Prostate gland (tissue), 2 donors: ENCODE data around the gene MPV17L2. TPM values are rescaled to one million over a fixed set of nuclear protein-coding genes. Genes with fewer than 3 reads are reported as not detected.

Source experiments
- DNase-seq: peaks from one replicate; pipeline ENCODE4 v3.0.0-alpha.2; 2019; ENCODE audit warnings: low spot score
- H3K27ac ChIP-seq, 2 donors: fragments of 200-600 bp; sonication (generic); 2 replicates each; pipeline ENCODE4 v1.5.1; 2017 to 2019
- H3K27me3 ChIP-seq: fragments of 200-600 bp; sonication (generic); replicated peaks from 2 replicates; pipeline ENCODE4 v1.5.1; 2019; ENCODE audit not compliant: insufficient read depth
- H3K36me3 ChIP-seq, 2 donors: fragments of 200-600 bp; sonication (generic); 1 replicate in 1 of 2; 2 replicates in 1 of 2; pipeline versions ENCODE4 v1.5.1 to v1.8.1; 2017 to 2019
- H3K4me1 ChIP-seq: fragments of 200-600 bp; sonication (generic); replicated peaks from 2 replicates; pipeline ENCODE4 v1.5.1; 2019
- H3K4me3 ChIP-seq, 2 donors: fragments of 200-600 bp; sonication (generic); 2 replicates each; pipeline ENCODE4 v1.5.1; 2017 to 2019
- H3K9me3 ChIP-seq: fragments of 200-600 bp; sonication (generic); 2 replicates; pipeline ENCODE4 v1.5.1; 2017
- POLR2A ChIP-seq: fragments of 450-650 bp; IDR thresholded peaks from one replicate; pipeline ENCODE4 v1.6.1; 2016; ENCODE audit warnings: antibody characterized with exemption, mild to moderate bottlenecking
- POLR2AphosphoS5 ChIP-seq: sonication (generic); formaldehyde crosslinking; IDR thresholded peaks from one replicate; pipeline ENCODE4 v1.6.1; 2017; ENCODE audit warnings: antibody characterized with exemption
- WGBS: methylation state at CpG from one replicate; pipeline ENCODE4 v1.1.5; 2018; 5-methylcytosine and 5-hydroxymethylcytosine counted together
- intact Hi-C: fragments of 100-400 bp; cut with DNase I; formaldehyde crosslinking; loops from one replicate; pipeline ENCODE4 v1.14.2; 2022
- total RNA-seq, 2 donors: library from RNA; depleted of rRNA; stranded (reverse); fragments of >200 nt; gene quantifications; one replicate each; pipeline ENCODE4 v1.1.0, GENCODE V29; 2016
- TF ChIP-seq, protein P1 (sequence below), 4 experiments: fragments of 200-600 bp in 2 of 4; fragments of 450-650 bp in 2 of 4; sonication (generic) in 2 of 4; IDR thresholded peaks; 1 replicate in 3 of 4; 2 replicates in 1 of 4; pipeline ENCODE4 v1.5.1; 2016 to 2019; ENCODE audit warnings: antibody characterized with exemption in 4 of 4, mild to moderate bottlenecking in 2 of 4, moderate library complexity in 2 of 4

MPV17L2 gene
- total RNA-seq, 2 donors from 2014 or later, result 8.5 to 21.1 TPM

DNA sequence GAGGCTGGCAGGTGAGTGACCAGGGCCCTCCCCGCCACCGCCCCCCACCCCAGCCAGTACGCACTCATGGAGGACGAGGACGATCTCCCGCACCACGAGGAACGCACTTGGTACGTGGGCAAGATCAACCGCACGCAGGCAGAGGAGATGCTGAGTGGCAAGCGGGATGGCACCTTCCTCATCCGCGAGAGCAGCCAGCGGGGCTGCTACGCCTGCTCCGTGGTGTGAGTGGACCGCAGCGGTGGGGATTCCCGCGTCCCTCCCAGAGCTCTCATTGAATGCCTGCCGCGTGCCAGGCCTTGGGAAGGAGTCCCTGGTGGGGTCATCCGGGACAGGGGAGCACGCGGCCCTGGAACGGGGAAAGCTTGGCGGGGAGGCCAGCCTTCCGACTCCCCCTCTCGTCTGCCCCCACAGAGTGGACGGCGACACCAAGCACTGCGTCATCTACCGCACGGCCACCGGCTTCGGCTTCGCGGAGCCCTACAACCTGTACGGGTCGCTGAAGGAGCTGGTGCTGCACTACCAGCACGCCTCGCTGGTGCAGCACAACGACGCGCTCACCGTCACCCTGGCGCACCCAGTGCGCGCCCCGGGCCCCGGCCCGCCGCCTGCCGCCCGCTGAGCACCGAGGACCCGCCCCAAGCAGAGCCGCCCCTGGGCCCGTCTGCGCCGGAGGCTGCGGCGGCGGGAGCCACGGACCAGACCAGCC, 24.2 kb upstream of the MPV17L2 start:
- no peaks in the 10 kb centered on the region for H3K27me3 ChIP-seq
- intact Hi-C loops, result no loop called here
- WGBS, result 95% methylated on average over 66 of the region's 66 CpGs
- H3K27ac ChIP-seq, result no peak overlapping the region
- H3K36me3 ChIP-seq, result peaks cover 0 to 7% of the 10 kb centered on the region in 2 donors
- DNase-seq, result no peak
- H3K9me3 ChIP-seq, result no peaks in the 10 kb centered on the region
- H3K4me3 ChIP-seq, result no peak overlapping the region
- TF ChIP-seq POLR2A, result no peak
- TF ChIP-seq, protein P1, sequence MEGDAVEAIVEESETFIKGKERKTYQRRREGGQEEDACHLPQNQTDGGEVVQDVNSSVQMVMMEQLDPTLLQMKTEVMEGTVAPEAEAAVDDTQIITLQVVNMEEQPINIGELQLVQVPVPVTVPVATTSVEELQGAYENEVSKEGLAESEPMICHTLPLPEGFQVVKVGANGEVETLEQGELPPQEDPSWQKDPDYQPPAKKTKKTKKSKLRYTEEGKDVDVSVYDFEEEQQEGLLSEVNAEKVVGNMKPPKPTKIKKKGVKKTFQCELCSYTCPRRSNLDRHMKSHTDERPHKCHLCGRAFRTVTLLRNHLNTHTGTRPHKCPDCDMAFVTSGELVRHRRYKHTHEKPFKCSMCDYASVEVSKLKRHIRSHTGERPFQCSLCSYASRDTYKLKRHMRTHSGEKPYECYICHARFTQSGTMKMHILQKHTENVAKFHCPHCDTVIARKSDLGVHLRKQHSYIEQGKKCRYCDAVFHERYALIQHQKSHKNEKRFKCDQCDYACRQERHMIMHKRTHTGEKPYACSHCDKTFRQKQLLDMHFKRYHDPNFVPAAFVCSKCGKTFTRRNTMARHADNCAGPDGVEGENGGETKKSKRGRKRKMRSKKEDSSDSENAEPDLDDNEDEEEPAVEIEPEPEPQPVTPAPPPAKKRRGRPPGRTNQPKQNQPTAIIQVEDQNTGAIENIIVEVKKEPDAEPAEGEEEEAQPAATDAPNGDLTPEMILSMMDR (IDR thresholded peaks at IDR 0.05), result no peak
- TF ChIP-seq POLR2AphosphoS5, result no peak
- H3K4me1 ChIP-seq, result no peaks in the 10 kb centered on the region

DNA sequence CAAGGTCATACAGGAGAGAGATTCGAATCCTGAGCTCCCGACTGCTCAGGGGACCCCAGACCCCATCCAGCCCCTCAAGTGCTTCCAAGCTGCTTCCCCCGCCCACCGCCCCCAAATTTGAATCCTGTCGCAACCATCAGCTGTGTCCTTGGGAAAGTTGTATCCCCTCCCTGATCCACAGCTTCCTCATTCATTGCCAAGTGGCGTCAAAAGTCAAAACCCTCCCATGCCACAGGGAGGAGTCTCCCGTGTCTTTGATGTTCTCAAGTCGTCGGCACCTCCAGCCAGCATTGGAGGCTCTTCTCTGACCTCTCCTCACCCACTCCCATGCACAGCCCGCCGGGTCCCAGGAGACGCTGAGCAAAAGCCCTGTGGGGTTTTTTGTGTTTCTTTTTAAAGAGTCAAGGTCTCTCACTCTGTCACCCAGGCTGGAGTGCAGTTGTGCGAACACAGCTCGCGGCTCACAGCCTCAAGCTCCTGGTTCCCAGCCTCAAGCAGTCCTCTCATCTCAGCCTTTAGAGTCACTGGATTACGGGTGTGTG, 22.2 kb upstream of the MPV17L2 start:
- no peaks in the 10 kb centered on the region for H3K27me3 ChIP-seq
- intact Hi-C loops, result no loop called here
- no peak overlapping the region for H3K4me3 ChIP-seq
- H3K4me1 ChIP-seq, result no peaks in the 10 kb centered on the region
- no peaks in the 10 kb centered on the region for H3K9me3 ChIP-seq
- DNase-seq, result no peak
- no peak overlapping the region for H3K27ac ChIP-seq
- H3K36me3 ChIP-seq, result peaks cover 0 to 5% of the 10 kb centered on the region in 2 donors
- WGBS, result 64% methylated on average over 16 of the region's 16 CpGs
- TF ChIP-seq, protein P1 (IDR thresholded peaks at IDR 0.05), result no peak
- TF ChIP-seq POLR2AphosphoS5 (no peak), POLR2A (no peak)

DNA sequence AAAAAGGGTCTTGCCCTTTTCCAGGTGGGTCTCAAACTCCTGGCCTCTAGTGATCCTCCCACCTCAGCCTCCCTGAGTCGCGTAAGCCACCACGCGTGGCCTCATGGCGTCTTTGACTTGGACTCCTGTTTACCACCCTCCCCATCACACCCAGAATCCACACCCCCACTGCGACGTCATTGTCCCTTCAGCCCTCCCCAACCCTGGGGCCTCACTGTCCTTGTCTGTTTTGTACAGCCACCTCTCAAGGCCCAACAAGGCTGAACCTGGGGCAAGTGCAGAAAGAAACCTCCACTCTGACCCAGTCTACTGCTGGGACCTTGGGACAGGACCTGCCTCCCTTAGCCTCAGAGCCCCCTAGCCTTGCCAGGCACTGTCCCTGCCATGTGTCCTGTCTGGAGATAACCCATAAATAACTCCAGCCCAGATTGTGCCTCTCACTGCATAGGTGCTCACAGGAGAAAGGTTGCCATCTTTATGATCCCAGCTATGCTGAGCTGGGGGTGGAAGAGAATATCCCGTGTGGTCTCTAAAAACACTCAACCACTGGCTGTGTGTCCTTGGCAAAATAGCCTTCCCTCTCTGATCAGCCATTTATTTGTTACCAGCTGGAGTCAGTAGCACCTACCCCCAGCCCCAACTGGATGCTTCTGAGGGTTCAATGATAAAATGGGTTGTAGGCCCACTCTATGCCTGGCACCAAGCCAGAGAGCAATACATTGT, 21.3 kb upstream of the MPV17L2 start:
- Histone ChIP-seq H3K4me1 (no peaks in the 10 kb centered on the region), H3K27ac (no peak overlapping the region), H3K9me3 (no peaks in the 10 kb centered on the region), H3K36me3 (no peaks in the 10 kb centered on the region), H3K27me3 (no peaks in the 10 kb centered on the region), H3K4me3 (no peak overlapping the region)
- no peak for DNase-seq
- TF ChIP-seq POLR2AphosphoS5, result no peak
- intact Hi-C loops, result no loop called here
- 88% methylated on average over 8 of the region's 8 CpGs for WGBS

DNA sequence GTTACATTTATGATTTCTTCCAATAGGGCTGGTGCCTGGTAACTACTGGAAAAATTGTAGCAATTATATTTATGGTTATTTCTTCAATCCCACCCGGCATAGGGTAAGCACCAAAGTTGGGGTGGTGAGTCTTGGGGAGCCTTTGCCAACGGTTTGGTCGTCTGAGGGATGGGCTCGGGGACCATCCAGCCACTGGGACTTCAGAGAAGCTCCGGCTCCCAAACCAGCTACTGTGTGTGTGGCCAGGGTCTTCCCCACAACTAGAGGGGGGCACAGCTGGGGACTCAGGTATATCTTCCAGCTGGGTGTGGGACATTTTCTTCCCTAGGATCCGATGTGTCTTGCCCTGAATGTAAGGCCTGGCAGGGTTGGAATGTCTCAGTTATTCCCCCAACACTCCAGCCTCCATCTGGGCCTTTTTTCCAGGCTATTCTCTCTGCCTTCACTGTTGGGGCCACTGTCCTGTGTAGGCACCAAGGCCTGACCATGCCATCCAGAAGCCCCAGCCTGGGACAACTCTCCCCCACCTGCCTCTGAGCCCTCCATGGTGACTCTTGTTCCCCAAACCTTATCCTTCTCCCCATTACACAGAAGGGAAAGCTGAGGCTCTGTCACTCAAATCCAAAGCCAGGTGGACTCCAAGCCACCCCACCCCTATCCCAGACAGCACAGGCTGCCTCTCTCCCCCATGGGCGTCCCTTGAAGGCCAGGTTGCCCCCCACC, 20.5 kb upstream of the MPV17L2 start:
- intact Hi-C loops, result no loop called here
- H3K27ac ChIP-seq, result peak overlapping the region in 1 of 2 donors; percentile 27
- WGBS, result 77% methylated on average over 6 of the region's 7 CpGs
- no peak overlapping the region for H3K4me3 ChIP-seq
- no peak for DNase-seq
- no peaks in the 10 kb centered on the region for H3K4me1 ChIP-seq
- TF ChIP-seq, protein P1 (IDR thresholded peaks at IDR 0.05), result no peak
- TF ChIP-seq POLR2AphosphoS5 (no peak), POLR2A (no peak)
- no peaks in the 10 kb centered on the region for H3K36me3 ChIP-seq
- H3K27me3 ChIP-seq, result no peaks in the 10 kb centered on the region
- no peaks in the 10 kb centered on the region for H3K9me3 ChIP-seq

DNA sequence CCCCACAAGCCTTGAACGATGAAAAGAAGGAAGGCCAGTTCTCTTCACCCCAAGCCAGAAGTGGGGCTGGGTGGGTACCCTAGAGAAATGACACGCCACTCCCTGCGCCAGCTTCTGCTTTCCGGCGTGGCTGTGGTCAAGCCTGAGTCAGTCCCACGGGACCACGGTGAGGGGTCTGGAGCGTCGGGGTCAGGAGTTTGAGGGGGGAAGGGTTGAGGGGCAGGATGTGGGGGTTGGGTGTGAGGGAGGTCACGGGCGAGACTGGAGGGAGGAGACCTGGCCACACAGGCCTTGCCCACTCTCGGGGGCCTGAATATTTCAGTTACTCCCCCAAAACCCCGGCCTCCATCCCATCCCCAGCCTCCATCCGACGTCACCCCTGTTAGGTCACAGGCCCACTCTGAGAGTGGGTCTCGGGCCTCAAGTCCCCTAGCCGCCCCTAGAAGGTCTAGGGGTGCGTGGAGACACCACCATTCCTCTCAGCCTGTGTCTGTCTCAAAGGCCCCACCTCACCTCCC, 19.9 kb upstream of the MPV17L2 start:
- DNase-seq, result no peak

More for the DNA sequence above, 19.9 kb upstream of the MPV17L2 start:
- intact Hi-C loops, result no loop called here
- H3K27ac ChIP-seq, result peak overlapping the region; percentile 55 to 58
- no peaks in the 10 kb centered on the region for H3K36me3 ChIP-seq
- no peaks in the 10 kb centered on the region for H3K9me3 ChIP-seq
- peak overlapping the region; percentile 56 to 60 for H3K4me3 ChIP-seq
- no peaks in the 10 kb centered on the region for H3K4me1 ChIP-seq
- H3K27me3 ChIP-seq, result no peaks in the 10 kb centered on the region
- 62% methylated on average over 18 of the region's 18 CpGs for WGBS
- TF ChIP-seq POLR2AphosphoS5, result no peak
- no peak for TF ChIP-seq POLR2A
- TF ChIP-seq, protein P1 (IDR thresholded peaks at IDR 0.05), result no peak
